Panc1 (cell line): ENCODE data around the gene CACNA1C. TPM values are rescaled to one million over a fixed set of nuclear protein-coding genes. Genes with fewer than 3 reads are reported as not detected.

Experiments used
- ATAC-seq: fragments of 200-7000 bp; cut with Tn5 transposase; 2 replicates; pipeline ENCODE4 v1.9.1; 2020; ENCODE audit warnings: mild to moderate bottlenecking, moderate library complexity
- BruUV-seq: library from RNA; stranded (reverse); fragments of 400-500 nt; replicated peaks from 2 replicates; lab custom pipeline; 2021; lab: Mats Ljungman, UMichigan
- CTCF ChIA-PET: fragments of 300-600 bp; sonication (Branson Sonifier 250); formaldehyde crosslinking; loops from one replicate; lab custom pipeline; 2022; ENCODE audit warnings: antibody characterized with exemption; lab: Charles Lee
- POLR2A ChIA-PET: fragments of 300-600 bp; sonication (Branson Sonifier 250); formaldehyde crosslinking; loops from one replicate; lab custom pipeline; 2022; ENCODE audit warnings: antibody characterized with exemption; lab: Charles Lee
- DNase-seq: peaks from one replicate; pipeline ENCODE4 v3.0.0-alpha.2; 2010; ENCODE audit warnings: low read depth, low spot score
- H3K27ac ChIP-seq: 2 replicates; pipeline ENCODE4 v1.5.1; 2011; ENCODE audit warnings: mild to moderate bottlenecking, low read length, inconsistent platforms
- H3K27me3 ChIP-seq: fragments of 200-500 bp; sonication (Bioruptor generic); 2 replicates; pipeline ENCODE4 v1.6.0; 2014; ENCODE audit warnings: low read length, inconsistent platforms; ENCODE audit not compliant: control insufficient read depth, insufficient read depth
- H3K36me3 ChIP-seq: fragments of 200-500 bp; sonication (Bioruptor generic); 2 replicates; pipeline ENCODE4 v1.5.1; 2014; ENCODE audit warnings: inconsistent platforms, mild to moderate bottlenecking, low read length, moderate library complexity; ENCODE audit not compliant: control insufficient read depth, insufficient read depth
- H3K4me1 ChIP-seq: 2 replicates; pipeline ENCODE4 v1.5.1; 2011; ENCODE audit warnings: inconsistent platforms, mild to moderate bottlenecking, low read length, moderate library complexity; ENCODE audit not compliant: control insufficient read depth, insufficient read depth
- H3K4me3 ChIP-seq, 2 experiments: 2 replicates each; pipeline ENCODE4 v1.5.1; 2011 to 2012; ENCODE audit warnings: low read depth in 2 of 2, low read length in 2 of 2, mild to moderate bottlenecking in 2 of 2, inconsistent platforms in 1 of 2, moderate library complexity in 1 of 2
- H3K9me3 ChIP-seq: fragments of 200-500 bp; sonication (Bioruptor generic); 2 replicates; pipeline ENCODE4 v1.5.1; 2014; ENCODE audit warnings: low read depth, mild to moderate bottlenecking, inconsistent platforms, low read length, moderate library complexity; ENCODE audit not compliant: control insufficient read depth, insufficient read depth
- POLR2AphosphoS5 ChIP-seq: IDR thresholded peaks from 2 replicates; pipeline ENCODE4 v1.6.1; 2012; ENCODE audit warnings: mild to moderate bottlenecking, low read depth, low read length, moderate library complexity
- SIN3A ChIP-seq: IDR thresholded peaks from 2 replicates; pipeline ENCODE4 v1.6.1; 2012; ENCODE audit warnings: low read depth, mild to moderate bottlenecking, low read length, moderate library complexity, borderline replicate concordance; ENCODE audit not compliant: insufficient read depth
- TCF7L2 ChIP-seq: IDR thresholded peaks from 2 replicates; pipeline ENCODE4 v1.6.1; 2011; ENCODE audit warnings: mild to moderate bottlenecking, low read depth, low read length, inconsistent platforms
- in situ Hi-C: cut with HindIII; loops from 2 replicates; pipeline ENCODE4 v1.10.0; 2016; ENCODE audit warnings: low sequenced_read_pairs, low pct_unique_long_range_greater_than_20kb
- intact Hi-C: fragments of 100-400 bp; cut with micrococcal nuclease; formaldehyde crosslinking; loops from one replicate; pipeline ENCODE4 v1.10.0; 2022; ENCODE audit not compliant: unreplicated experiment
- total RNA-seq: library from RNA; stranded (reverse); gene quantifications from one replicate; pipeline ENCODE4 v1.2.1, GENCODE V29; 2021; ENCODE audit not compliant: unreplicated experiment
- TF ChIP-seq, protein P1 (sequence below), 2 experiments: IDR thresholded peaks; 2 replicates each; pipeline ENCODE4 v1.6.1; 2011 to 2012; ENCODE audit warnings: low read depth in 2 of 2, control low read depth in 1 of 2, low read length in 1 of 2, mild to moderate bottlenecking in 1 of 2, moderate library complexity in 1 of 2; ENCODE audit not compliant: insufficient read depth in 1 of 2

CACNA1C gene
- total RNA-seq, 1 experiment from 2014 or later: 0.03 TPM

- ChIA-PET POLR2A (no interaction called here), CTCF (interaction anchor here (0.7 kb wide), 2 partner anchors 66 to 312 kb away, joined by 3 read pairs; no protein-coding TSS in a partner anchor)
- no peaks in the 10 kb centered on the region for H3K36me3 ChIP-seq
- H3K4me3 ChIP-seq: no peak overlapping the region
- no TSS peak for BruUV-seq
- DNase-seq (no peak), ATAC-seq (0 out of 2 replicates have a peak, but pooled peaks have one; percentile 11)
- TF ChIP-seq, protein P1, sequence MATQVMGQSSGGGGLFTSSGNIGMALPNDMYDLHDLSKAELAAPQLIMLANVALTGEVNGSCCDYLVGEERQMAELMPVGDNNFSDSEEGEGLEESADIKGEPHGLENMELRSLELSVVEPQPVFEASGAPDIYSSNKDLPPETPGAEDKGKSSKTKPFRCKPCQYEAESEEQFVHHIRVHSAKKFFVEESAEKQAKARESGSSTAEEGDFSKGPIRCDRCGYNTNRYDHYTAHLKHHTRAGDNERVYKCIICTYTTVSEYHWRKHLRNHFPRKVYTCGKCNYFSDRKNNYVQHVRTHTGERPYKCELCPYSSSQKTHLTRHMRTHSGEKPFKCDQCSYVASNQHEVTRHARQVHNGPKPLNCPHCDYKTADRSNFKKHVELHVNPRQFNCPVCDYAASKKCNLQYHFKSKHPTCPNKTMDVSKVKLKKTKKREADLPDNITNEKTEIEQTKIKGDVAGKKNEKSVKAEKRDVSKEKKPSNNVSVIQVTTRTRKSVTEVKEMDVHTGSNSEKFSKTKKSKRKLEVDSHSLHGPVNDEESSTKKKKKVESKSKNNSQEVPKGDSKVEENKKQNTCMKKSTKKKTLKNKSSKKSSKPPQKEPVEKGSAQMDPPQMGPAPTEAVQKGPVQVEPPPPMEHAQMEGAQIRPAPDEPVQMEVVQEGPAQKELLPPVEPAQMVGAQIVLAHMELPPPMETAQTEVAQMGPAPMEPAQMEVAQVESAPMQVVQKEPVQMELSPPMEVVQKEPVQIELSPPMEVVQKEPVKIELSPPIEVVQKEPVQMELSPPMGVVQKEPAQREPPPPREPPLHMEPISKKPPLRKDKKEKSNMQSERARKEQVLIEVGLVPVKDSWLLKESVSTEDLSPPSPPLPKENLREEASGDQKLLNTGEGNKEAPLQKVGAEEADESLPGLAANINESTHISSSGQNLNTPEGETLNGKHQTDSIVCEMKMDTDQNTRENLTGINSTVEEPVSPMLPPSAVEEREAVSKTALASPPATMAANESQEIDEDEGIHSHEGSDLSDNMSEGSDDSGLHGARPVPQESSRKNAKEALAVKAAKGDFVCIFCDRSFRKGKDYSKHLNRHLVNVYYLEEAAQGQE (IDR thresholded peaks at IDR 0.05; ENCODE audit: insufficient read depth in 1 of 2, low read depth in 2 of 2, low read length in 1 of 2): no peak
- no peaks in the 10 kb centered on the region for H3K9me3 ChIP-seq
- no peak overlapping the region for H3K27ac ChIP-seq
- H3K27me3 ChIP-seq: peaks cover 5% of the 10 kb centered on the region
- in situ Hi-C loops: no loop called here
- intact Hi-C loops: no loop called here
- H3K4me1 ChIP-seq: no peaks in the 10 kb centered on the region
Measured at GRCh38 chr12:2583642-2584401, 531.0 kb downstream of the CACNA1C start.

GRCh38 chr12:2586156-2587038 is 533.6 kb downstream of the CACNA1C start:
- intact Hi-C loops: no loop called here
- BruUV-seq: no TSS peak
- H3K4me3 ChIP-seq: no peak overlapping the region
- no peaks in the 10 kb centered on the region for H3K36me3 ChIP-seq
- ChIA-PET CTCF (no interaction called here), POLR2A (no interaction called here)
- no peak for TF ChIP-seq TCF7L2
- TF ChIP-seq POLR2AphosphoS5: no peak
- TF ChIP-seq SIN3A: no peak
- TF ChIP-seq, protein P1 (IDR thresholded peaks at IDR 0.05; ENCODE audit: insufficient read depth in 1 of 2, low read depth in 2 of 2, low read length in 1 of 2): no peak
- H3K9me3 ChIP-seq: no peaks in the 10 kb centered on the region
- peaks cover 5% of the 10 kb centered on the region for H3K27me3 ChIP-seq
- no peak for ATAC-seq
- no peak overlapping the region for H3K27ac ChIP-seq
- no peaks in the 10 kb centered on the region for H3K4me1 ChIP-seq
- no peak for DNase-seq
- in situ Hi-C loops: no loop called here
